GM13977 (cell line): Measurements from ENCODE around the gene PGP.

Source experiments
- DNase-seq: peaks from one replicate; pipeline ENCODE4 v3.0.0; 2012; ENCODE audit warnings: low spot score
- in situ Hi-C: fragments of 300-500 bp; cut with MboI; formaldehyde crosslinking; loops from one replicate; pipeline ENCODE4 v1.12.0; 2022; ENCODE audit warnings: low sequenced_read_pairs, low pct_unique_long_range_greater_than_20kb, mixed read lengths, inconsistent platforms; ENCODE audit not compliant: unreplicated experiment
- TF ChIP-seq, protein P1 (sequence below): IDR thresholded peaks from 2 replicates; pipeline ENCODE4 v1.5.1; 2012; ENCODE audit warnings: mild to moderate bottlenecking, control low read depth; ENCODE audit not compliant: insufficient read depth; ENCODE audit errors: extremely low read depth, missing control alignments

The PGP gene

DNA sequence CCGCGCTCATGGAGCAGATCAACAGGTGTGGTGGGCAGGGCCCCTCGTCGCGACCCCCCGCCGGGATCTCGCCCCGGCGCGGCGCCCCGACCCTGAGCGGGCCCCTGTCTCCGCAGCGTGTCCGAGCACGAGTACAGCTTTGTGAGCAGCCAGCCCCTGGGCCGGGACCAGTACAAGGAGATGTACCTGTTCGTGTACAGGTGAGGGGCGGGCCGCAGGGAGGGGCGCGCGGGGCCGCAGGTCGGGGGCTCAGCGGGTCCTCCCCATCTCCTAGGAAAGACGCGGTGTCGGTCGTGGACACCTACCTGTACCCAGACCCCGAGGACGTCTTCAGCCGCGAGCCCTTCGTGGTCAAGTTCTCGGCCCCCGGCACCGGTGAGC is 22.5 kb upstream of the PGP start:
- in situ Hi-C loops: no loop called here
- TF ChIP-seq, protein P1, sequence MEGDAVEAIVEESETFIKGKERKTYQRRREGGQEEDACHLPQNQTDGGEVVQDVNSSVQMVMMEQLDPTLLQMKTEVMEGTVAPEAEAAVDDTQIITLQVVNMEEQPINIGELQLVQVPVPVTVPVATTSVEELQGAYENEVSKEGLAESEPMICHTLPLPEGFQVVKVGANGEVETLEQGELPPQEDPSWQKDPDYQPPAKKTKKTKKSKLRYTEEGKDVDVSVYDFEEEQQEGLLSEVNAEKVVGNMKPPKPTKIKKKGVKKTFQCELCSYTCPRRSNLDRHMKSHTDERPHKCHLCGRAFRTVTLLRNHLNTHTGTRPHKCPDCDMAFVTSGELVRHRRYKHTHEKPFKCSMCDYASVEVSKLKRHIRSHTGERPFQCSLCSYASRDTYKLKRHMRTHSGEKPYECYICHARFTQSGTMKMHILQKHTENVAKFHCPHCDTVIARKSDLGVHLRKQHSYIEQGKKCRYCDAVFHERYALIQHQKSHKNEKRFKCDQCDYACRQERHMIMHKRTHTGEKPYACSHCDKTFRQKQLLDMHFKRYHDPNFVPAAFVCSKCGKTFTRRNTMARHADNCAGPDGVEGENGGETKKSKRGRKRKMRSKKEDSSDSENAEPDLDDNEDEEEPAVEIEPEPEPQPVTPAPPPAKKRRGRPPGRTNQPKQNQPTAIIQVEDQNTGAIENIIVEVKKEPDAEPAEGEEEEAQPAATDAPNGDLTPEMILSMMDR: no peak
- no peak for DNase-seq

GRCh38 chr16:2236337-2237101 is 21.9 kb upstream of the PGP start, which contains the start of gene DNASE1L2:
Gene DNASE1L2, plus strand, starts transcription at chr16:2236444. Its CDS starts 373 bp downstream, at chr16:2236817.
- TF ChIP-seq, protein P1: no peak
- in situ Hi-C loops: no loop called here
- DNase-seq: no peak

DNA sequence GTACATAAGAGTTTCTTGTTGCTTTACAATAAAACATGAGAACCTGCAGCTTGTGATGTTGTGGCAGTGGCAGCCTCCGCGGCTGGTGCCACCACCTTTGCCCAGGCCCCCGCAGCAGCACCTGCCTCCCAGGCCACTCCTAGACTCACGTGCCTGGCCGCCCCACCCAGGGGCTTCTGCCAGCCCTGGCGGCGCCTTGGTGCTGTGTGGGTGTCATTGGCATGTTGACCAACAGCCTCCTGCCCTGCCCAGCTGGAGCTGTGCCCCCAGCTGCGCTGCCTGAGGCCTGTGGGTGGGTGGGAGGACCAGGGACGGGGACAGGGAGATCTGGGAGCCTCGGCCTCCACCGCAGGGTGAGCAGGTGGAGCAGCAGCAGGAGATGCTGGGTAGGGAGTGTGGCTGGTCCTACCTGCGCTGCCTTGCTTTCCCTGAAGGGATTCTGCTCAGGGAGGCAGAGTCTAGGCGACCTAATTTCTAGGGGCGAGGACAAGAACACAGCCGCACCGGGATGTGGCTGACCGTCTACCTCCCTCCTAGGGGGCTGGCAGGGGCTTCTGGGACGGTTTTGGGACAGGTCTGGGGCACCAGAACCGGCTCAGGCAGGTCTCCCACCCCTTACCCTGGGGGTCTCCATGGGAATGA is 21.2 kb upstream of the PGP start:
- TF ChIP-seq, protein P1: no peak
- DNase-seq: no peak
- in situ Hi-C loops: no loop called here

- no peak for DNase-seq
- TF ChIP-seq, protein P1: no peak
- in situ Hi-C loops: no loop called here
Observed at GRCh38 chr16:2235234-2235651, 20.6 kb upstream of the PGP start.

DNA sequence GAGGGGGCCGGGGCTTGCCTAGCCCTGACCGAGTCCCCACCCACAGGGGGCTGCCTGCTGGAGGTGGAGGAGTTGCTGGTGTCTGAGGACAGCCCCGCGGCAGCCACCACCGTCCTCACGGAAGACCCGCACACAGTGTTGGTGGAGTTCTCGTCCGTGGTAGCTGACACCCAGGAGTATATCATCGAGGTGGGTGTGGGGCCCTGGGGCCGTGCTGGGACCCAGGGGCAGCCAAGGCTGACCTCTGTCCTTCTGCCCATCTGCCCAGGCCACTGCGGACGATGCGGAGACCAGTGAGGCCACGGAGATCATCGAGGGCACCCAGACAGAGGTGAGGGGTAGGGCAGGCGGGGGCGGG is 20.2 kb upstream of the PGP start:
- DNase-seq: no peak
- TF ChIP-seq, protein P1: no peak
- in situ Hi-C loops: no loop called here

DNA sequence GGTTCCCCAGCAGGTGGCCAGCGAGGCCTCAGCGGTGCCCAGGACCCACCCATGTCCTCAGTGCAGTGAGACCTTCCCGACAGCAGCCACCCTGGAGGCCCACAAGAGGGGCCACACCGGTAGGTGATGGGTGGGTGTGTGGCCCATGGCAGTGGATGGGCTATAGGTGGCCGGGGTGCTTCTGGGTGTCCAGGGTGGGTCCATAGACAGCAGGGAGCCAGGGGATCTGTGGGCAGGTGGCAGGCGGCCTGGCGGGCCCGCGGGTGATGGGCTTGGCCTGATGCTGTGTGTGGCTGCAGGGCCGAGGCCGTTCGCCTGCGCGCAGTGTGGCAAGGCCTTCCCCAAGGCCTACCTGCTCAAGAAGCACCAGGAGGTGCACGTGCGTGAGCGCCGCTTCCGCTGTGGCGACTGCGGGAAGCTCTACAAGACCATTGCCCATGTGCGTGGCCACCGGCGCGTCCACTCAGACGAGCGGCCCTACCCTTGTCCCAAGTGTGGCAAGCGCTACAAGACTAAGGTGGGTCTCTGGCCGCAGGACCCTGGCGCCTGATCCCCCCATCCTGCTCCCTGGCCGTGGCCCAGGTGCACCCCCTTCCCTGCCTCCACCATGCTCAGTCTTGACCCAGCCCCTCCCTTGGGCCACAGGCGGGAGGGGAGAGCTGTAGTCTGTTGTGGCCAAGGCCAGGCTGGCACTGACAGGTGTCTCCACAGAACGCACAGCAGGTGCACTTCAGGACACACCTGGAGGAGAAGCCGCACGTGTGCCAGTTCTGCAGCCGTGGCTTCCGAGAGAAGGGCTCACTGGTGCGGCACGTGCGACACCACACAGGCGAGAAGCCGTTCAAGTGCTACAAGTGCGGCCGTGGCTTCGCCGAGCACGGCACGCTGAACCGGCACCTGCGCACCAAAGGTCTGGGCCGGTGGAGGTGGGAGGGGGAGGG is 19.5 kb upstream of the PGP start:
- in situ Hi-C loops: no loop called here
- DNase-seq: no peak
- TF ChIP-seq, protein P1: no peak
